GM12878 (cell line): ENCODE measurements around the gene PSMC6. TPM values are rescaled to one million over a fixed set of nuclear protein-coding genes. Genes with fewer than 3 reads are reported as not detected.

Experiments
- ATAC-seq: fragments of 200-7000 bp; cut with Tn5 transposase; 3 replicates; pipeline ENCODE4 v1.9.1; 2020; ENCODE audit warnings: mild to moderate bottlenecking, moderate library complexity
- BruUV-seq: library from RNA; stranded (reverse); fragments of 400-500 nt; replicated peaks from 2 replicates; lab custom pipeline; 2021; lab: Mats Ljungman, UMichigan
- CTCF ChIA-PET: fragments of 300-600 bp; sonication (Branson Sonifier 250); formaldehyde crosslinking; extraction: SDS; loops from one replicate; lab custom pipeline; 2021; ENCODE audit warnings: inconsistent platforms; lab: Yijun Ruan, JAX
- POLR2A ChIA-PET: fragments of 350-600 bp; formaldehyde crosslinking; extraction: SDS; loops from one replicate; lab custom pipeline; 2021; ENCODE audit warnings: inconsistent platforms; lab: Charles Lee
- RAD21 ChIA-PET: fragments of 300-600 bp; sonication (Branson Sonifier 250); formaldehyde crosslinking; loops from one replicate; lab custom pipeline; 2023; ENCODE audit warnings: antibody characterized with exemption; ENCODE audit not compliant: unreplicated experiment; lab: Charles Lee
- SMC1A ChIA-PET: fragments of 300-600 bp; sonication (Branson Sonifier 250); formaldehyde crosslinking; loops from one replicate; lab custom pipeline; 2023; ENCODE audit not compliant: unreplicated experiment, uncharacterized antibody; lab: Charles Lee
- DNase-seq: peaks from one replicate; pipeline ENCODE4 v3.0.0-alpha.2; 2011; ENCODE audit warnings: low read depth, low spot score
- FAIRE-seq: peaks from 3 replicates; lab custom pipeline; 2011; peaks lifted over from hg19 to GRCh38; lab: Jason Lieb, UNC
- H2AFZ ChIP-seq: 2 replicates; pipeline ENCODE4 v1.6.0; 2011; ENCODE audit warnings: low read depth, low read length, control low read depth; ENCODE audit not compliant: control insufficient read depth
- H3K27ac ChIP-seq: 2 replicates; pipeline ENCODE4 v1.5.1; 2011; ENCODE audit warnings: control low read depth; ENCODE audit not compliant: control insufficient read depth, insufficient read depth
- H3K27me3 ChIP-seq, 2 experiments: replicated peaks in 1 of 2; 2 replicates each; pipeline versions ENCODE4 v1.6.0 to v1.6.1; 2011; ENCODE audit warnings: low read length in 1 of 2; ENCODE audit not compliant: control insufficient read depth in 2 of 2, insufficient read depth in 2 of 2
- H3K36me3 ChIP-seq, 2 experiments: 2 replicates each; pipeline ENCODE4 v1.5.1; 2011; ENCODE audit warnings: low read length in 1 of 2; ENCODE audit not compliant: control insufficient read depth in 2 of 2, insufficient read depth in 2 of 2
- H3K4me1 ChIP-seq: 2 replicates; pipeline ENCODE4 v1.6.1; 2011; ENCODE audit warnings: mild to moderate bottlenecking, low read length, moderate library complexity, mixed read lengths; ENCODE audit not compliant: control insufficient read depth, insufficient read depth
- H3K4me2 ChIP-seq: 2 replicates; pipeline ENCODE4 v1.6.0; 2011; ENCODE audit warnings: control low read depth; ENCODE audit not compliant: control insufficient read depth, insufficient read depth
- H3K4me3 ChIP-seq: fragments of 200-600 bp; sonication (generic); 2 replicates; pipeline ENCODE4 v1.5.1; 2016
- H3K79me2 ChIP-seq: 2 replicates; pipeline ENCODE4 v1.6.0; 2011; ENCODE audit warnings: low read length; ENCODE audit not compliant: control insufficient read depth, insufficient read depth
- H3K9ac ChIP-seq: 2 replicates; pipeline ENCODE4 v1.8.0; 2011; ENCODE audit warnings: low read length, control low read depth, mixed read lengths; ENCODE audit not compliant: control insufficient read depth, insufficient read depth
- H3K9me3 ChIP-seq: replicated peaks from 3 replicates; pipeline ENCODE4 v1.5.1; 2011; ENCODE audit warnings: mild to moderate bottlenecking, low read length; ENCODE audit not compliant: control insufficient read depth, insufficient read depth
- H4K20me1 ChIP-seq: 2 replicates; pipeline ENCODE4 v1.6.0; 2011; ENCODE audit not compliant: control insufficient read depth, insufficient read depth
- ASH2L ChIP-seq: fragments of 300-600, 200-600 bp; sonication (generic); IDR thresholded peaks from 2 replicates; pipeline ENCODE4 v1.6.1; 2017; ENCODE audit warnings: low read depth, mild to moderate bottlenecking, borderline replicate concordance
- ATF2 ChIP-seq: IDR thresholded peaks from 2 replicates; pipeline ENCODE4 v1.6.1; 2012; ENCODE audit warnings: low read length, inconsistent platforms
- CEBPB ChIP-seq, 2 experiments: fragments of 150-350 bp in 1 of 2; IDR thresholded peaks; 2 replicates each; pipeline ENCODE4 v1.6.1; 2012 to 2014; ENCODE audit warnings: low read depth in 2 of 2, low read length in 2 of 2, borderline replicate concordance in 1 of 2, inconsistent platforms in 1 of 2
- CTCF ChIP-seq, 3 experiments: IDR thresholded peaks in 2 of 3; conservative IDR thresholded peaks in 1 of 3; 2 replicates each; pipeline ENCODE4 v1.5.1; 2011; ENCODE audit warnings: low read depth in 3 of 3, low read length in 3 of 3, mild to moderate bottlenecking in 3 of 3, control low read depth in 2 of 3, moderate library complexity in 2 of 3, inconsistent platforms in 1 of 3, mixed read lengths in 1 of 3; ENCODE audit not compliant: control insufficient read depth in 2 of 3, insufficient read depth in 1 of 3; ENCODE audit errors: extremely low read depth in 1 of 3
- ETV6 ChIP-seq, 2 experiments: fragments of 450-650 bp in 1 of 2; IDR thresholded peaks in 1 of 2; conservative IDR thresholded peaks in 1 of 2; 2 replicates each; pipeline ENCODE4 v1.6.1; 2014; ENCODE audit warnings: antibody characterized with exemption in 1 of 2, borderline replicate concordance in 1 of 2, low read depth in 1 of 2, mild to moderate bottlenecking in 1 of 2, moderate library complexity in 1 of 2
- HDAC2 ChIP-seq: fragments of 200-600 bp; sonication (generic); IDR thresholded peaks from 2 replicates; pipeline ENCODE4 v1.6.1; 2017
- KAT2A ChIP-seq: conservative IDR thresholded peaks from 2 replicates; pipeline ENCODE4 v1.6.1; 2011; ENCODE audit warnings: low read depth, low read length; ENCODE audit not compliant: control insufficient read depth
- LARP7 ChIP-seq: fragments of 450-650 bp; IDR thresholded peaks from 2 replicates; pipeline ENCODE4 v1.6.1; 2017; ENCODE audit warnings: mild to moderate bottlenecking
- MEF2A ChIP-seq: IDR thresholded peaks from 2 replicates; pipeline ENCODE4 v1.6.1; 2011; ENCODE audit warnings: low read depth, mild to moderate bottlenecking, low read length, moderate library complexity; ENCODE audit not compliant: insufficient read depth
- NFYB ChIP-seq: IDR thresholded peaks from 2 replicates; pipeline ENCODE4 v1.6.1; 2011; ENCODE audit warnings: low read depth, mild to moderate bottlenecking, low read length, improper control_type of control experiment, moderate library complexity; ENCODE audit not compliant: insufficient read depth
- RAD21 ChIP-seq: IDR thresholded peaks from 2 replicates; pipeline ENCODE4 v1.6.1; 2011; ENCODE audit warnings: mild to moderate bottlenecking, low read depth, low read length, moderate library complexity; ENCODE audit not compliant: insufficient read depth
- RB1 ChIP-seq: fragments of 450-650 bp; formaldehyde crosslinking; IDR thresholded peaks from 2 replicates; pipeline ENCODE4 v1.6.1; 2017; ENCODE audit warnings: mild to moderate bottlenecking, borderline replicate concordance
- RCOR1 ChIP-seq: conservative IDR thresholded peaks from 2 replicates; pipeline ENCODE4 v1.6.1; 2012; ENCODE audit warnings: low read depth, low read length, improper control_type of control experiment
- SIX5 ChIP-seq: IDR thresholded peaks from 2 replicates; pipeline ENCODE4 v1.6.1; 2011; ENCODE audit warnings: mild to moderate bottlenecking, low read depth, low read length, moderate library complexity; ENCODE audit not compliant: severe bottlenecking
- SREBF2 ChIP-seq: IDR thresholded peaks from 2 replicates; pipeline ENCODE4 v1.6.1; 2012; ENCODE audit warnings: mild to moderate bottlenecking, low read length
- TBL1XR1 ChIP-seq: IDR thresholded peaks from 2 replicates; pipeline ENCODE4 v1.6.1; 2012; ENCODE audit warnings: low read depth, low read length, improper control_type of control experiment
- WRNIP1 ChIP-seq: IDR thresholded peaks from 2 replicates; pipeline ENCODE4 v1.6.1; 2011; ENCODE audit warnings: low read depth, low read length, improper control_type of control experiment, borderline replicate concordance
- WGBS: methylation state at CpG from one replicate; pipeline ENCODE4 v1.1.6; 2016; ENCODE audit warnings: low lambda C conversion rate; ENCODE audit not compliant: insufficient replicate concordance, insufficient coverage; ENCODE audit errors: missing lambda C conversion rate; 5-methylcytosine and 5-hydroxymethylcytosine counted together
- in situ Hi-C: fragments of 300-500 bp; cut with MboI; formaldehyde crosslinking; loops from 9 replicates; pipeline ENCODE4 v1.14.3; 2018; ENCODE audit warnings: mixed read lengths
- intact Hi-C: fragments of 100-400 bp; cut with micrococcal nuclease; formaldehyde crosslinking; loops from one replicate; pipeline ENCODE4 v1.14.2; 2022; ENCODE audit not compliant: unreplicated experiment
- polyA plus RNA-seq, 11 experiments: library from polyadenylated mRNA; depleted of rRNA in 4 of 11; unstranded in 6 of 11; stranded (reverse) in 5 of 11; fragments of >200 nt; fragmentation: Nextera tagmentation in 4 of 11; fragmentation: Illumina TruSeq in 1 of 11; extraction: Ambion mirVana in 4 of 11; extraction: Trizol in 1 of 11; gene quantifications; 1 replicate in 1 of 11; 2 replicates in 10 of 11; pipeline versions ENCODE4 v1.2.1 to v1.2.3, GENCODE V29; 2011 to 2016; ENCODE audit warnings: inconsistent platforms in 2 of 11, missing spikeins in 2 of 11, low read depth in 1 of 11
- total RNA-seq, 4 experiments: library from RNA; depleted of rRNA in 3 of 4; stranded (reverse); fragments of >200 nt in 3 of 4; fragmentation: Illumina TruSeq in 1 of 4; extraction: Trizol in 1 of 4; gene quantifications; 2 replicates each; pipeline versions ENCODE4 v1.2.1 to v1.2.3, GENCODE V29; 2013 to 2021
- TF ChIP-seq, protein P1 (sequence below): fragments of 450-650 bp; IDR thresholded peaks from 2 replicates; pipeline ENCODE4 v1.6.1; 2017; ENCODE audit warnings: mild to moderate bottlenecking, moderate library complexity

Gene PSMC6
- total and polyA plus RNA-seq, 10 of the 15 experiments (the other 5 are each of a cell fraction or from before 2014, with no cell fraction given): 71.4 to 192 (median 153) TPM

GRCh38 chr14:52759145-52759544 lies 52.1 kb downstream of the PSMC6 start:
- Histone ChIP-seq H4K20me1 (no peaks in the 10 kb centered on the region), H3K4me3 (no peak overlapping the region), H3K27me3 (no peaks in the 10 kb centered on the region), H3K79me2 (no peaks in the 10 kb centered on the region), H3K4me2 (no peak overlapping the region), H3K4me1 (no peaks in the 10 kb centered on the region), H3K27ac (no peak overlapping the region), H3K9me3 (no peaks in the 10 kb centered on the region), H3K36me3 (peaks cover 0 to 6% of the 10 kb centered on the region in 2 experiments; a peak in 2 of 4 replicates), H2AFZ (no peak overlapping the region), H3K9ac (no peak overlapping the region)
- CTCF ChIA-PET: interaction anchor here (1.2 to 1.7 kb wide), 2 partner anchors 17 to 160 kb away, joined by 3 to 7 read pairs; no protein-coding TSS in a partner anchor
- intact Hi-C loops: no loop called here
- POLR2A ChIA-PET: interaction anchor here (1.4 kb wide), 1 partner anchor 15 kb away, joined by 3 read pairs; no protein-coding TSS in a partner anchor
- FAIRE-seq (no peak), ATAC-seq (no peak), DNase-seq (no peak)
- BruUV-seq: no TSS peak
- RAD21 ChIA-PET: no interaction called here
- SMC1A ChIA-PET: interaction anchor here (0.6 to 1.7 kb wide), 2 partner anchors 17 to 215 kb away, joined by 3 read pairs; no protein-coding TSS in a partner anchor
- 100% methylated on average over 1 of the region's 1 CpG for WGBS
- in situ Hi-C loops: no loop called here
- TF ChIP-seq TBL1XR1 (no peak), ATF2 (no peak), ASH2L (no peak), MEF2A (no peak), ETV6 (conservative IDR thresholded peaks at IDR 0.05 in 1 of 2, IDR thresholded peaks at IDR 0.05 in 1 of 2; ENCODE audit: borderline replicate concordance in 1 of 2, low read depth in 1 of 2) (no peak), HDAC2 (no peak), RCOR1 (no peak), SIX5 (no peak), RB1 (no peak), CEBPB (IDR thresholded peaks at IDR 0.05; ENCODE audit: borderline replicate concordance in 1 of 2, low read depth in 2 of 2, low read length in 2 of 2) (no peak), NFYB (no peak), SREBF2 (no peak), WRNIP1 (no peak), KAT2A (no peak), LARP7 (no peak), RAD21 (no peak), CTCF (IDR thresholded peaks at IDR 0.05 in 2 of 3, conservative IDR thresholded peaks at IDR 0.05 in 1 of 3; ENCODE audit: control insufficient read depth in 2 of 3, extremely low read depth in 1 of 3, insufficient read depth in 1 of 3, low read depth in 3 of 3, low read length in 3 of 3) (no peak)
- TF ChIP-seq, protein P1, sequence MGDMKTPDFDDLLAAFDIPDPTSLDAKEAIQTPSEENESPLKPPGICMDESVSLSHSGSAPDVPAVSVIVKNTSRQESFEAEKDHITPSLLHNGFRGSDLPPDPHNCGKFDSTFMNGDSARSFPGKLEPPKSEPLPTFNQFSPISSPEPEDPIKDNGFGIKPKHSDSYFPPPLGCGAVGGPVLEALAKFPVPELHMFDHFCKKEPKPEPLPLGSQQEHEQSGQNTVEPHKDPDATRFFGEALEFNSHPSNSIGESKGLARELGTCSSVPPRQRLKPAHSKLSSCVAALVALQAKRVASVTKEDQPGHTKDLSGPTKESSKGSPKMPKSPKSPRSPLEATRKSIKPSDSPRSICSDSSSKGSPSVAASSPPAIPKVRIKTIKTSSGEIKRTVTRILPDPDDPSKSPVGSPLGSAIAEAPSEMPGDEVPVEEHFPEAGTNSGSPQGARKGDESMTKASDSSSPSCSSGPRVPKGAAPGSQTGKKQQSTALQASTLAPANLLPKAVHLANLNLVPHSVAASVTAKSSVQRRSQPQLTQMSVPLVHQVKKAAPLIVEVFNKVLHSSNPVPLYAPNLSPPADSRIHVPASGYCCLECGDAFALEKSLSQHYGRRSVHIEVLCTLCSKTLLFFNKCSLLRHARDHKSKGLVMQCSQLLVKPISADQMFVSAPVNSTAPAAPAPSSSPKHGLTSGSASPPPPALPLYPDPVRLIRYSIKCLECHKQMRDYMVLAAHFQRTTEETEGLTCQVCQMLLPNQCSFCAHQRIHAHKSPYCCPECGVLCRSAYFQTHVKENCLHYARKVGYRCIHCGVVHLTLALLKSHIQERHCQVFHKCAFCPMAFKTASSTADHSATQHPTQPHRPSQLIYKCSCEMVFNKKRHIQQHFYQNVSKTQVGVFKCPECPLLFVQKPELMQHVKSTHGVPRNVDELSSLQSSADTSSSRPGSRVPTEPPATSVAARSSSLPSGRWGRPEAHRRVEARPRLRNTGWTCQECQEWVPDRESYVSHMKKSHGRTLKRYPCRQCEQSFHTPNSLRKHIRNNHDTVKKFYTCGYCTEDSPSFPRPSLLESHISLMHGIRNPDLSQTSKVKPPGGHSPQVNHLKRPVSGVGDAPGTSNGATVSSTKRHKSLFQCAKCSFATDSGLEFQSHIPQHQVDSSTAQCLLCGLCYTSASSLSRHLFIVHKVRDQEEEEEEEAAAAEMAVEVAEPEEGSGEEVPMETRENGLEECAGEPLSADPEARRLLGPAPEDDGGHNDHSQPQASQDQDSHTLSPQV: no peak
